Vagina (tissue), 2 donors: ENCODE results near the gene ZNF543.
"Not testable (repeated sequence)": the region's sequence is repeated elsewhere in the genome, so short reads cannot be mapped to it uniquely, and the experiment has no call there.

Source experiments
- CTCF ChIP-seq, 3 experiments: fragments of 450-650 bp in 2 of 3; fragments of 200-600 bp in 1 of 3; sonication (generic) in 1 of 3; IDR thresholded peaks; one replicate each; pipeline ENCODE4 v1.5.1; 2017 to 2019; ENCODE audit warnings: antibody characterized with exemption in 3 of 3, mild to moderate bottlenecking in 2 of 3, moderate library complexity in 2 of 3
- POLR2A ChIP-seq, 2 donors: fragments of 450-650 bp; IDR thresholded peaks; one replicate each; pipeline ENCODE4 v1.6.1; 2017; ENCODE audit warnings: antibody characterized with exemption in 2 of 2, mild to moderate bottlenecking in 2 of 2, moderate library complexity in 2 of 2
- POLR2AphosphoS5 ChIP-seq, 2 donors: sonication (generic); formaldehyde crosslinking; IDR thresholded peaks; one replicate each; pipeline ENCODE4 v1.9.0; 2017; ENCODE audit warnings: antibody characterized with exemption in 2 of 2, mild to moderate bottlenecking in 2 of 2, low read depth in 1 of 2; ENCODE audit not compliant: insufficient read depth in 1 of 2

GRCh38 chr19:57278481-57278880, 41.8 kb upstream of the ZNF543 start:
- TF ChIP-seq POLR2AphosphoS5 (IDR thresholded peaks at IDR 0.05; ENCODE audit: insufficient read depth in 1 of 2, low read depth in 1 of 2); CTCF (IDR thresholded peaks at IDR 0.05); POLR2A (IDR thresholded peaks at IDR 0.05): not testable (repeated sequence)
